ENCODE measurements around the gene HTRA1. TPM values are rescaled to one million over a fixed set of nuclear protein-coding genes. Genes with fewer than 3 reads are reported as not detected.

HTRA1 gene
- polyA plus RNA-seq, 1 of the 3 experiments (the other 2 are of a cell fraction), result 291 TPM

GRCh38 chr10:122478971-122479370, 17.6 kb downstream of the HTRA1 start:
- DNase-seq, result no peak
- Histone ChIP-seq H3K79me2 (ENCODE audit: insufficient read depth) (peaks cover 90% of the 10 kb centered on the region), H4K20me1 (ENCODE audit: insufficient read depth) (peaks cover 8% of the 10 kb centered on the region; the same call in 1 of the 2 replicates), H3K9me3 (no peaks in the 10 kb centered on the region), H3K27me3 (ENCODE audit: insufficient read depth) (no peaks in the 10 kb centered on the region), H3K9ac (no peak overlapping the region), H3K36me3 (replicated peaks in 1 of 2; ENCODE audit: control insufficient read depth in 1 of 2, insufficient read depth in 2 of 2, low read length in 1 of 2) (no peaks in the 10 kb centered on the region), H3K9me2 (no peaks in the 10 kb centered on the region), H2AFZ (ENCODE audit: low read depth) (no peak overlapping the region), H3K4me3 (ENCODE audit: low read depth in 2 of 2, low read length in 1 of 2) (no peak overlapping the region), H3F3A (replicated peaks; ENCODE audit: insufficient read depth) (no peaks in the 10 kb centered on the region), H3K4me1 (ENCODE audit: control insufficient read depth in 1 of 2, insufficient read depth in 2 of 2, low read depth in 1 of 2, low read length in 1 of 2) (peaks cover 24 to 26% of the 10 kb centered on the region in 2 experiments; a peak in 3 of 4 replicates), H3K4me2 (no peak overlapping the region), H3K27ac (ENCODE audit: low read depth in 2 of 2, low read length in 1 of 2) (no peak overlapping the region)
- 92% methylated on average over 7 of the region's 7 CpGs for WGBS (ENCODE audit: low lambda C conversion rate)
- ChIA-PET CTCF (interaction anchor here (0.6 to 1.5 kb wide), 3 partner anchors 10 to 39 kb away, joined by 3 read pairs; no protein-coding TSS in a partner anchor), POLR2A (no interaction called here)
- no peak for TF ChIP-seq FOXM1 (IDR thresholded peaks at IDR 0.05; ENCODE audit: low read depth)

DNA sequence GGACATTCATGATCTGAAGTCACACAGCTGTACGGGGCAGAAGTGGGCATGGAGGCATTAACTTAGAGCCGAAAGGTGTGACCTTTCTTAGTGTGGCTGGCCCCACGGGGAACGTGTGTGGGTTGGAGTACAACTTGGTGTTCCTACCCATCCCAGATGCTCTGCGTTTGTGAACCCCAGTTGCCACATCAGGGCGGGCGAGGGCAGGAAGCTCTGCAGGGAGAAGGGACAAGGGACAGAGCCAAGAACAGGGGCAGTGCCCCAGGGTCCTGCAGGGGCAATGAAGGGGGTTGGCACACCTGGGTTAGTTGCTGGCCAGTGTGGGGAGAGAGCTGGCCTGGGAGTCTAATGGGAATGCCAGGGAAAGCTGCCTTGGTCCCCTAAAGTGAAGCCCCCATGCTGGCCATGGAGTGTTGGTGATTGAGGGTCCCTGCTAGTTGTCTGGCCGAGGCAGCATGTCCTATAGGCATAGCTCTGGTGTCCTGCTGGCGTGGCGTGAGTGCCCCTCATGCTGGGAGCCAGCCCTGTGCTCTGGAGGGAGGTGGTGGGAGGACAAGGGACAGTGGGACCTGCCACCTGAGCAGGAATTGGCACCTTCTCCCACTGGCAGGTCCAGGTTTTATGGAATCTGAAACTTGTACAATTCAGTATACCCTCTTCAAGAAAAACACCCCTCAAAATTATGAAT, 18.9 kb downstream of the HTRA1 start:
- no peak overlapping the region for H2AFZ ChIP-seq (ENCODE audit: low read depth)
- H3K4me1 ChIP-seq (ENCODE audit: control insufficient read depth in 1 of 2, insufficient read depth in 2 of 2, low read depth in 1 of 2, low read length in 1 of 2), result peaks cover 13% of the 10 kb centered on the region in 2 experiments; a peak in 2 of 4 replicates
- H3K36me3 ChIP-seq (replicated peaks in 1 of 2; ENCODE audit: control insufficient read depth in 1 of 2, insufficient read depth in 2 of 2, low read length in 1 of 2), result no peaks in the 10 kb centered on the region
- H3K4me2 ChIP-seq, result no peak overlapping the region
- H3K9ac ChIP-seq, result no peak overlapping the region
- TF ChIP-seq CHD2 (IDR thresholded peaks at IDR 0.05; ENCODE audit: low read length, partially characterized antibody) (no peak), FOXJ3 (CRISPR knock-in tag; IDR thresholded peaks at IDR 0.05) (no peak), MXI1 (IDR thresholded peaks at IDR 0.05; ENCODE audit: low read depth, low read length) (no peak), SIN3A (IDR thresholded peaks at IDR 0.05; ENCODE audit: borderline replicate concordance, low read depth, low read length) (no peak), TAF1 (IDR thresholded peaks at IDR 0.05; ENCODE audit: borderline replicate concordance, low read depth, low read length) (no peak), GATA2 (CRISPR knock-in tag; IDR thresholded peaks at IDR 0.05) (no peak), RAD21 (IDR thresholded peaks at IDR 0.05; ENCODE audit: low read length) (no peak), EP300 (IDR thresholded peaks at IDR 0.05; ENCODE audit: borderline replicate concordance in 1 of 2, low read depth in 1 of 2, low read length in 1 of 2) (no peak), NRF1 (IDR thresholded peaks at IDR 0.05; ENCODE audit: low read depth, low read length) (no peak), IRF3 (IDR thresholded peaks at IDR 0.05; ENCODE audit: low read depth, low read length) (no peak), USF1 (IDR thresholded peaks at IDR 0.05; ENCODE audit: borderline replicate concordance, low read depth) (no peak), YY1 (IDR thresholded peaks at IDR 0.05; ENCODE audit: low read depth) (no peak), ELF1 (IDR thresholded peaks at IDR 0.05) (no peak), NFIC (IDR thresholded peaks at IDR 0.05; ENCODE audit: borderline replicate concordance) (no peak), EZH2phosphoT487 (IDR thresholded peaks at IDR 0.05; ENCODE audit: borderline replicate concordance, low read depth) (no peak), CTCF (IDR thresholded peaks at IDR 0.05) (no peak), TEAD4 (IDR thresholded peaks at IDR 0.05; ENCODE audit: borderline replicate concordance, insufficient read depth) (no peak)
- TF ChIP-seq, protein P1, sequence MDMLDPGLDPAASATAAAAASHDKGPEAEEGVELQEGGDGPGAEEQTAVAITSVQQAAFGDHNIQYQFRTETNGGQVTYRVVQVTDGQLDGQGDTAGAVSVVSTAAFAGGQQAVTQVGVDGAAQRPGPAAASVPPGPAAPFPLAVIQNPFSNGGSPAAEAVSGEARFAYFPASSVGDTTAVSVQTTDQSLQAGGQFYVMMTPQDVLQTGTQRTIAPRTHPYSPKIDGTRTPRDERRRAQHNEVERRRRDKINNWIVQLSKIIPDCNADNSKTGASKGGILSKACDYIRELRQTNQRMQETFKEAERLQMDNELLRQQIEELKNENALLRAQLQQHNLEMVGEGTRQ (IDR thresholded peaks at IDR 0.05; ENCODE audit: borderline replicate concordance, low read depth, low read length), result no peak
- peaks cover 81% of the 10 kb centered on the region for H3K79me2 ChIP-seq (ENCODE audit: insufficient read depth)
- no peaks in the 10 kb centered on the region for H3K9me3 ChIP-seq
- no peaks in the 10 kb centered on the region for H3F3A ChIP-seq (replicated peaks; ENCODE audit: insufficient read depth)
- H4K20me1 ChIP-seq (ENCODE audit: insufficient read depth), result peaks cover 7% of the 10 kb centered on the region; the same call in 1 of the 2 replicates
- WGBS (ENCODE audit: low lambda C conversion rate), result 84% methylated on average over 2 of the region's 10 CpGs
- CTCF ChIA-PET, result interaction anchor here (0.7 to 1.5 kb wide), 4 partner anchors 12 to 85 kb away, joined by 3 to 5 read pairs (median 3); no protein-coding TSS in a partner anchor
- H3K9me2 ChIP-seq, result no peaks in the 10 kb centered on the region
- POLR2A ChIA-PET, result no interaction called here
- DNase-seq, result no peak
- H3K27ac ChIP-seq (ENCODE audit: low read depth in 2 of 2, low read length in 1 of 2), result no peak overlapping the region
- H3K4me3 ChIP-seq (ENCODE audit: low read depth in 2 of 2, low read length in 1 of 2), result no peak overlapping the region
- H3K27me3 ChIP-seq (ENCODE audit: insufficient read depth), result no peaks in the 10 kb centered on the region

Measured in SK-N-SH (cell line).